Stimulated activated naive CD8-positive, alpha-beta T cell treated with anti-CD3 and anti-CD28 coated beads, Interleukin-15, amount 100 ng/mL, for 72 hours (primary cell): ENCODE measurements around the gene MAFF.
A peak's percentile ranks its signal among the peaks of the same experiment; 100 is the strongest.

Experiments used
- ATAC-seq: fragments of 150-1000 bp; cut with Tn5 transposase; 2 replicates; pipeline ENCODE4 v1.10.0; 2021; ENCODE audit warnings: mild to moderate bottlenecking, moderate library complexity
- DNase-seq, 2 donors: peaks; one replicate each; pipeline ENCODE4 v3.0.0; 2021 to 2022
- H3K27ac Mint-ChIP-seq, 2 donors: one replicate each; pipeline ENCODE4 v1.8.0; 2022; ENCODE audit warnings: mild to moderate bottlenecking in 2 of 2, mixed read lengths in 2 of 2, moderate library complexity in 2 of 2
- H3K27me3 Mint-ChIP-seq: one replicate; pipeline ENCODE4 v1.8.0; 2022; ENCODE audit warnings: mixed read lengths
- H3K4me1 Mint-ChIP-seq: one replicate; pipeline ENCODE4 v1.8.0; 2022; ENCODE audit warnings: mild to moderate bottlenecking, mixed read lengths
- H3K4me3 Mint-ChIP-seq, 2 donors: one replicate each; pipeline ENCODE4 v1.8.0; 2022; ENCODE audit warnings: mild to moderate bottlenecking in 2 of 2, mixed read lengths in 2 of 2, moderate library complexity in 1 of 2
- H3K9me3 Mint-ChIP-seq, 2 donors: one replicate each; pipeline ENCODE4 v1.8.0; 2022; ENCODE audit warnings: mixed read lengths in 2 of 2

Gene MAFF

GRCh38 chr22:38260761-38261681 lies 59.2 kb downstream of the MAFF start:
- Mint-ChIP-seq H3K27me3 (no peaks in the 10 kb centered on the region), H3K4me3 (no peak overlapping the region), H3K27ac (no peak overlapping the region), H3K4me1 (peaks cover 41% of the 10 kb centered on the region), H3K9me3 (no peaks in the 10 kb centered on the region)
- DNase-seq, result no peak
- no peak for ATAC-seq

- ATAC-seq (peak; percentile 82), DNase-seq (peak; percentile 28 to 46)
- Mint-ChIP-seq H3K9me3 (no peaks in the 10 kb centered on the region), H3K4me1 (peaks cover 53% of the 10 kb centered on the region), H3K27ac (peak overlapping the region; percentile 80 to 91), H3K27me3 (no peaks in the 10 kb centered on the region), H3K4me3 (peak overlapping the region in 1 of 2 donors; percentile 10)
These were observed 60.4 kb downstream of the MAFF start for GRCh38 chr22:38262051-38262795.

- DNase-seq, result no peak
These were observed 62.6 kb downstream of the MAFF start for GRCh38 chr22:38264322-38264843.

More at GRCh38 chr22:38264322-38264843, 62.6 kb downstream of the MAFF start:
- Mint-ChIP-seq H3K27ac (no peak overlapping the region), H3K9me3 (no peaks in the 10 kb centered on the region), H3K4me1 (peaks cover 72% of the 10 kb centered on the region), H3K27me3 (no peaks in the 10 kb centered on the region), H3K4me3 (no peak overlapping the region)
- ATAC-seq, result no peak
